ENCODE data around the gene PTPRK.

The PTPRK gene

GRCh38 chr6:128333581-128334223 lies 186.7 kb downstream of the PTPRK start:
- no peak for TF ChIP-seq ZNF274 (IDR thresholded peaks at IDR 0.05; ENCODE audit: low read depth, low read length)
- no peak overlapping the region for H3K4me3 ChIP-seq (ENCODE audit: low read length)

DNA sequence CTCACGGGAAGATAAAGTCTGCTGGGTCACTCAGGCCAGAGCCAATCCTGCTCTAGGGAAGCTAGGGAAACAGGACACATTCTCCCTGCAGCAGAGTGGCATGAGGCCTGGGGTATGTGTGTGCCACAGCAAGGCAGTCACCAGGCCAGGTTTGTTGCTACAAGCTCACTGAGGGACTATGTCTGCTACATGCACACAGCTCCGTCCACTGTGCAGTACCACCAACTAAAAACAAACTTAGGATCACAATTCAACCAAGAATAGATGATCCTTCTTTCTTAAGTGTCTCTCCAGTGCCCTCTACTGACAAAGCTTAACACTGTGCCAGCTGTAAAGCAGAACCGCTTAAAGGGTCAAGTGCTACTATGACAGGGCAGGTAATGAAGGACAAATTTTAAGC lies 192.5 kb downstream of the PTPRK start:
- no peak for TF ChIP-seq ZNF274 (IDR thresholded peaks at IDR 0.05; ENCODE audit: low read depth, low read length)
- H3K4me3 ChIP-seq (ENCODE audit: low read length): no peak overlapping the region

- H3K4me3 ChIP-seq (ENCODE audit: low read length): no peak overlapping the region
- TF ChIP-seq ZNF274 (IDR thresholded peaks at IDR 0.05; ENCODE audit: low read depth, low read length): no peak
These were observed 197.4 kb downstream of the PTPRK start for GRCh38 chr6:128323011-128323410.

GRCh38 chr6:128319946-128320345 lies 200.5 kb downstream of the PTPRK start:
- TF ChIP-seq ZNF274 (IDR thresholded peaks at IDR 0.05; ENCODE audit: low read depth, low read length): no peak
- no peak overlapping the region for H3K4me3 ChIP-seq (ENCODE audit: low read length)

- H3K4me3 ChIP-seq (ENCODE audit: low read length): no peak overlapping the region
- TF ChIP-seq ZNF274 (IDR thresholded peaks at IDR 0.05; ENCODE audit: low read depth, low read length): no peak
These were observed 201.2 kb downstream of the PTPRK start for GRCh38 chr6:128319157-128319556.

DNA sequence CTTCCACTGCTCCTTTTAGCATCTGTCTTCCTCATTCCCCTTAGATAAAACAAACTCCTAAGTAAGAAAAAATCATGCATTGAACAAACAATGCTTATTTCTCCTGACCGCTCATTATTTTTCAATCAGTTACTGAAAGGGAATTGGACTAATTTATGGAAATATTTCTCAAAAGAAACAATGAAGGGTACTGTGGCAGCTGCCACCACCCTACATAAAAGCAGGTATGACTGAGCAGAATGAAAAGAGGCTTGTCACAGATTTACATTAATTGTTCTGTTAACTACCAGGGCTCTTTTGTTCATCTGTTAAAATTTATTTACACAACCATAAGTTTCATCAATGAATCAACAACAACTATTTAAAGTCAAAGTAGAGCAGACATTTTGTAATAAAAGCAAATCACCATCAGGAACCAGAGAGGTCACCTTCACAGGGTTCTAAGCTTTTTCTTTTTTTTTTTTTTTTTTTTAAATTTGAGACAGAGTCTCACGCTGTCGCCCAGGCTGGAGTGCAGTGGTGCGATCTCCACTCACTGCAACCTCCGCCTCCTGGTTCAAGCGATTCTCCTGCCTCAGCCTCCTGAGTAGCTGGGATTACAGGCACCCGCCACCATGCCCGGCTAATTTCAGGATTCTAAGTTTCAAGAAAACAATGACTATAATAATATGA lies 204.0 kb downstream of the PTPRK start:
- H3K4me3 ChIP-seq (ENCODE audit: low read length): no peak overlapping the region
- TF ChIP-seq ZNF274 (IDR thresholded peaks at IDR 0.05; ENCODE audit: low read depth, low read length): no peak

GRCh38 chr6:128314190-128314589 lies 206.2 kb downstream of the PTPRK start:
- no peak for TF ChIP-seq ZNF274 (IDR thresholded peaks at IDR 0.05; ENCODE audit: low read depth, low read length)
- no peak overlapping the region for H3K4me3 ChIP-seq (ENCODE audit: low read length)

- no peak overlapping the region for H3K4me3 ChIP-seq (ENCODE audit: low read length)
- no peak for TF ChIP-seq ZNF274 (IDR thresholded peaks at IDR 0.05; ENCODE audit: low read depth, low read length)
These were observed 208.3 kb downstream of the PTPRK start for GRCh38 chr6:128311944-128312570.

DNA sequence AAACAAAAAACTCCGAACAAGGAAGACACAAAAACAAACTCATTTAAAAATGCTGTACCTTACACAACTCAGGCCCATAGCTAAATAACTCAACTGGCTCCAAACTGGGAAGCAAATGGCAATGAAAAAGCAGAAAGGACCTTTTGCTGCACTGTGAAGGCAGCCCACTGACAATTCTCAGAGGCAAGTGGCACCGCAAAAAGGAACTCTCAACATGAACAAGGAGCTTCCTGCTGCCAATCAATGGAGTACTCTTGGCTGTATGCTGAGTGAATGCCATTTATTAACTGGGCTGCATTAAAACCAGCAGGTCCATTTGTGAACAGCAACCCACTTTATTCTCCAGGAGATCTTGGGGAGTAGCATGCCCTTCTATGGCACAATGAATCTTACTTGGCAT lies 209.9 kb downstream of the PTPRK start:
- no peak overlapping the region for H3K4me3 ChIP-seq (ENCODE audit: low read length)
- TF ChIP-seq ZNF274 (IDR thresholded peaks at IDR 0.05; ENCODE audit: low read depth, low read length): no peak

GRCh38 chr6:128307671-128308070 lies 212.7 kb downstream of the PTPRK start:
- TF ChIP-seq ZNF274 (IDR thresholded peaks at IDR 0.05; ENCODE audit: low read depth, low read length): no peak
- H3K4me3 ChIP-seq (ENCODE audit: low read length): no peak overlapping the region

DNA sequence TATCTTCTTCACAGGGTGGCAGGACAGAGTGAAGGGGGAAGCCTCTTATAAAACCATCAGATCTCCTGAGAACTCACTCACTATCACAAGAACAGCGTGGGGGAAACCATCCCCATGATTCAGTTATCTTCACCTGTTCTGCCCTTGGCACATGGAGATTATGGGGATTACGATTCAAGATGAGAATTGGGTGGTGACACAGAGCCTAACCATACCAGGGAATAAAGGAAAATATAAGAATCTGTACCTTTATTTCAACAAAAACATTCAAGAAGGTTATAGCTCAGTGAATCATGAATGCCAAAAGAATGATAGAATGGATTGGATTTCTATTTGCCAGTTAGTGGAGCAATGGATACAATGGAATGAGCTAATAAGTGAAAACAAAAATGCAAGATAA lies 214.4 kb downstream of the PTPRK start:
- no peak overlapping the region for H3K4me3 ChIP-seq (ENCODE audit: low read length)
- TF ChIP-seq ZNF274 (IDR thresholded peaks at IDR 0.05; ENCODE audit: low read depth, low read length): no peak

DNA sequence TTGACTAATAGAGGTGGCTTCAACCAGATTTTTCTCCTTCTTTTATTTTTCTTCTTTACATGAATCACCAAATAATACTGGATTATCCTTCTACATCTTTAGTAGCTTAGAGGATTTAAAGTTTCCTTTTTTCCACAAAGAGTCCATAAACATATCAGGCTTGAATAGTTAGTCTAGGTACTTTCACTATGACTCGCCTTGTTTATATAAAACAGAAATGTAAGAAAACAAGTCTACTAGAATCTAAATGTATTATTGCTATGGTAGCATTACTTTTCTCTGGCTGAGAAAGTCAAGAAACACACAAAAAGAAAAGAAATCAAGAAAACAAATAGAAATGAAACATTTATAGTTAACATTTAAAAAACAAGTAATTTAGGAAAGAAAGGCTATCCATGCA lies 215.2 kb downstream of the PTPRK start:
- TF ChIP-seq ZNF274 (IDR thresholded peaks at IDR 0.05; ENCODE audit: low read depth, low read length): no peak
- H3K4me3 ChIP-seq (ENCODE audit: low read length): no peak overlapping the region

GRCh38 chr6:128303870-128304269 lies 216.5 kb downstream of the PTPRK start:
- no peak overlapping the region for H3K4me3 ChIP-seq (ENCODE audit: low read length)
- TF ChIP-seq ZNF274 (IDR thresholded peaks at IDR 0.05; ENCODE audit: low read depth, low read length): no peak

DNA sequence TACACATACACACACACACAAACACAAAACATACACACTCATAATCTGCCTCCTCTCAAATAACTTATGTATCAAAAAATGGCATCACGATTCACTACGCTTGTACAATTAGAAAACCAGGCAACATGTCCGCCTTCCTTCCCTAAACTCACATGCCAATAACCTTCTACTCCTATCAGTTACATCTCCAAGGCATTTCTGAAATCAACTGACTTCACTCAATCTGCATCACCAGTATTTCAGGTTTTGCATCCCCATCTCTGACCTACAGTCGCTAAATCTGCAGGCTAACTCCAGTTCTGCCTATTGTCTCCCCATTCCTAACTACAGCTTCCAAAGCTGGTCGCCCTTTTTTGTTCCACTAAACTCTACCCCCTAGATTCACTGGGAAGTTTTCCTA lies 217.5 kb downstream of the PTPRK start:
- no peak overlapping the region for H3K4me3 ChIP-seq (ENCODE audit: low read length)
- no peak for TF ChIP-seq ZNF274 (IDR thresholded peaks at IDR 0.05; ENCODE audit: low read depth, low read length)

DNA sequence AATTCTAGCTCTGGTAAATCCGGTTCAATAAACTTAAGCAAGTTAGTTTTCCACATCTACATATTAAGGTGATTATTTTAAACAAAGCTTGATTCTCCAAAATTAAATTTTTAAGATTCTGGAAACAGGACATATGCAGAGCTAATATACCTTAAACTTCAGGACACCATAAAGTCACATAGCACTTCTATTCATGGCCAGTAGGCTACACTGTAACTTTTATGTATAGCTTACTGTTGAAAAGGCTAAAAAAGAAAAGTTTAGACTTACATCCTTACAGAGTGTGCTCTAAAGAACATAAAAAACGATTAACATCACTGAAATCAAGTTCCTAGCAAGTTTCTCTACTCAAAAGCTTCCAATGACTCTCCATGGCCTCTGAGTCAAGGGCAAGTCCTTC lies 224.7 kb downstream of the PTPRK start:
- no peak for TF ChIP-seq ZNF274 (IDR thresholded peaks at IDR 0.05; ENCODE audit: low read depth, low read length)
- H3K4me3 ChIP-seq (ENCODE audit: low read length): no peak overlapping the region
